Activated CD4-positive, alpha-beta T cell treated with anti-CD3 and anti-CD28 coated beads, Interleukin-10, Interleukin-2, amounts not matched to agents 100 ng/mL and 50 ng/mL, durations not matched to agents 16 hours and 8 hours (primary cell): ENCODE measurements around the gene LITAF.

Experiments used
- DNase-seq: peaks from one replicate; pipeline ENCODE4 v3.0.0-alpha.2; 2020

LITAF gene

DNA sequence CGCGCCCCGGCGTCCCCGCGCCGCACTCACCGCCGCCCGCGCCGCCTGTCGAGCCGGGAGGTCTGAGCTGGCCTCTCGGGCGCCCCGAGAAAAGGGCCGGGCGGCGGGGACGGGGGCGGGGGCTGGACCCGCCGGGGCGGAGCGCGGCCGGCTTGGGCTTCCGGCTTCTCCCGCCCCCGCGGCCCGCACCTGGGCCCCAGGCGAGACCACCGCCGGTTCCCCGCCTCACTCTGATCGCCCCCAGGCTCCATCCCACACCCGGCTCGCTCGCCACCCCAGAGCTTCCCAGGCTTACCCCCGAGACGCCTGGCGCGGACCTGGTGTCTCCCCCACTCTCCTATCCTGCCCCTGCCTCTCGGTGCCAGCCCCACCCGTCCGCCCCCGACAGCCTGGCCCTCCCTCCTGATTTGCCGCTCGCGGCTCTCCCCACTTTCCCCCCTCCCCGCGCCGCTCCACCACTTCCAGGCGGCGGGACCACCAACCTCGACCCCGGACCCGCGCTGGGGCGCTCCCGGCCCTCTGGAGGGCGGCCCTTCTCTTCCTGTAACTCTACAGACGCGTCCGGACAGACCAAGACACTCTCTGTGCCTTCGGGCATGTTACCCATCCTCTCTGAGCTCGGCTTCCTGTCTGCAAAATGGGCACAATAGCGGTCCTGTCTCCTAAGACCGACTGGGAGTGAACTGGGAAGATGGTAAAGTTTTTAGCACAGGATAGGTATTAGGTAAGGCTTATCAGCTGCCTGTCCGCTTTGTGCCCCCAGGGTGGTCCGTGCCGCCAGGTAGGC is at the start of gene LITAF:
Gene LITAF, minus strand, starts transcription at position 64 of the 787 bp plus-strand sequence. CDS start 30,189 bp downstream, outside the sequence.
- peak; percentile 67 for DNase-seq

DNA sequence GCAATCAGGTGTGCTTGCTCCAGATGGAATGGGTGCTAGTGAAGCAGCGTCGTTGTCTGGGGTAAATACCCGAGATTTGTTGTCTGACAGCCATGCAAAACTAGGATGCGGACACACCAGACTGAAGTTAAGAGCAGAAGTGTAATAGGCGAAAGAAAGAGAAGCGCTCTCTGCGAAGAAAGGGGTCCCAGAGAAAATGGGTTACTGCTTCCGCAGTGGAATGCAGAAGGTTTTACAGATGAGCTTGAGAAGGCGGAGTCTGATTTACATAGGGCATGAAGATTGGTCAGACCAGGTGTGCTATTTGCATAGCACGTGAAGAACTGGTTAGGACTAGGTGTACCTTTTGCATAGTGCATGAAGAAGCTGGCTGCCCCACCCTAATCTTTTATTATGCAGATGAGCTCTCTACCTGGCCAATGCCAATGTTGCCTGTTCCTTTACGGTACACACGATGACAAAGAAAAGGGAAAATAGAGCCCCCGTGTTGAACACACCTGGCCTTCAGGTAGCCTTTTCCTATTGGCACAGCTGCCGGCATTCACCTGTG is 49.5 kb upstream of the LITAF start:
- no peak for DNase-seq

DNA sequence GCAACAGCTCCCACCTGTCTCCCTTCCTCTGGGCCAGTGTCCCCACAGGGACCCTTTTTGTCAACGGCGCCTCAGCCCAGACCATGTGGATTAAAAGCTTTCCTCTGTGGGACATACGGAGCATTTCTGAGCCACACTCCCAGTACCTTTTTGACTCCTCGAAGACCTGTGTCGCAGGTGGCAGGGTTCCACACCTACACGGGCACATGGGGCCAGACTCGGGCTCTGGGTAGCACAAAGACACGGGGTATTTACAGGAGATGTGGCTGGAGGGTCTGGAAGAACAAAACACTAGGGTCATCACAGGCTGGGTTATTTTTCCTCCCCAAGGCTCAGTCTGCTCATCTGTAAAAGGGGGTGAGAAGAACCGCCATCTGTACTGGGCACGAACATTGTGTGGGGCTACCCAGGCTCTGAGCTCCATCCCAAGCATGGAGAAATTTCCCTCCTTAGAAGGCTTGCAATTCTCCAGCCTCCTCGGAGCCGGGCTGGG is 49.0 kb upstream of the LITAF start:
- DNase-seq: no peak

DNA sequence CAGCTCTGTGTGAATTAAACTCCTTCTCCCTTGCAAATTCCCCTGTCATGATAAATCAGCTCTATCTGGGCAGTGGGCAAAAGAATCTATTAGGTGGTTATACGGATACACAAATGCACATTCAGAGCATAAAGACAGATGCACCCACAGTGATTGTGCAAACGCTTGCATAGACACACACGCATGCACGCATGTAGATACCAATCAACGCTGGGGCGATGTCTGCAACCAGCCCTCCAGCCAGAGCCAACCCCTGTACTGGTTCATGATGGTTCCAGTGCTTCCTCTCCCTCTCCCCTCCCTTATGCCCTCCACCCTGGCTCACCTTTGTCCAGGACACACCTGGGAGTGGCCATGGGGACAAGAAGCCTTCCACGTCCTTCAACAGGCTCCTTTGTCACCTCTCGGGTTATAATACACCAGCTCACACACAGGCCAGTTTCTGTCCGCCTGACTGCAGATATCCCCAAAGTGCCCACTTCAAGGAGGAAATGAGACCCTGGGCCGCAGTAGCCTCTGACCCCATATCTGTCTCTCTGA is 48.5 kb upstream of the LITAF start:
- DNase-seq: no peak

DNA sequence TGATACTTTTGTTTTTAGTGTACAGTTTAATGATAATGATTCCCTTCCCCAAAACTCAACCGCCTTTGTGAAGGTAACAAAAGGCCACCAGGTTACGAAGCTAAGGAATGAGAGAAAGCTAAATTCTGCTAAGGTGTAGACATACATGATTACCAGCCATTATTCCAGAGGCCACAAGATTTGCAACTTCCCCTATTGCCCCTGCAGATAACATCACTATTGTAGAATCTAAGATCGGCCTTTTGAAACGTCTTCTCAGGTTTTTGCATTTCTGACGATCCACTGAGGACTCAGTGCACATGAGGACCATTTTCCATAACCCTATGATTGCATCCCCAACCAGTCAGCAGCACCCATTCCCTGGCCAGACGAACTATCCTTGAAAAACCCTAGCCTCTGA is 47.6 kb upstream of the LITAF start:
- no peak for DNase-seq

DNA sequence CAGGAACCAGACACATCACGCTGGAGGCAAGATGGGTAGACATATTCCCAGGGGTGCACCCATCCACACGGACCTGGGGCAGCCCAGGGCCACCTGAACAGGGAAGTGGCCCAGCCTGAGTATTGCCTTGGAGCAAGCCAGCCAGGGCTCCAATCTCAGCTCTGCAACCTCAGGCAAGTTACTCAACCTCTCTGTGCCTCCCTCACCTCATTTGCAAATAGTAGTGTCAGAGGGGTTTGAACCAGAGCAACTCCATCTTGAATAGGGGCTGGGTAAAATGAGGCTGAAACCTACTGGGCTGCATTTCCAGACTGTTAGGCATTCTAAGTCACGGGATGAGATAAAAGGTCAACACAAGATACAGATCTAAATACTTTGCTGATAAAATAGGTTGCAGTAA is 46.4 kb upstream of the LITAF start:
- DNase-seq: no peak

DNA sequence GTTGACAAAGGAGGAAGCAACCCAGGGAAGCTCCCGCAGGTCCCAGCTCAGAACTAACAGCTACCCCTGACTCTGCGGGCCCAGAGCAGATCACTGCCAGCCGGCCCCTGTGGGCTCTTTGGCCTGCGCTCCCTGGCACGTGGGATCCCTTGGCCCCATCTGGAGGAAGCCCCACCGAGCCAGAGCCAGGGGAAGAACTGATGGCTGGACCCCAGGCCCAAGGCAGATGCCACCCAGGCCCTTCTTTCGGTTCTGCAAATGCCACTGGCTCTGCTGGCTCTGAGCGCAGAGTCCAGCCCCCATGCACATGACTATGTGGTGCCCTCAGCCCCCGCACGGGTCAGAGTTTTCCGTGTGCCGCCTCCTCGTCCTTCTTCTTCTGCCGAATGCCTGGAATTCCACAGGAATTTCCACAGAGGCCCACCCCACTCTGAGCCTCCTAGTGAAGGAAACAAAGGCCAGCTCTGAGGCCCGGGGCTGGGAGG is 45.8 kb upstream of the LITAF start:
- DNase-seq: no peak

DNA sequence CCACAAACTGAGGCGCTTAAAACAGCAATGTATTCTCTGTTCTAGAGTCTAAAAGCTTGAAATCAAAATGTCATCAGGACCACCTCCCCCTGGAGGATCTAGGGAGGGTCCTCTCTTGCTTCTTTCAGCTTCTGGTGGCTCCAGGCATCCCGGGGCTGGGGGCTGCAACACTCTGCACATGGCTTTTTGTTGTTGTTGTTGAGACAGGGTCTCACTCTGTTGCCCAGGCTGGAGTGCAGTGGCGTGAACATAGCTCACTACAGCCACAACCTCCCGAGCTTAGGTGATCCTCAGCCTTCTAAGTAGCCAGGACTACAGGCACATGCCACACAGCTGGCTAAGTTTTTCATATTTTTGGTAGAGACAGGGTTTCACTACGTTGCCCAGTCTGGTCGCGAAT is 44.5 kb upstream of the LITAF start:
- no peak for DNase-seq

DNA sequence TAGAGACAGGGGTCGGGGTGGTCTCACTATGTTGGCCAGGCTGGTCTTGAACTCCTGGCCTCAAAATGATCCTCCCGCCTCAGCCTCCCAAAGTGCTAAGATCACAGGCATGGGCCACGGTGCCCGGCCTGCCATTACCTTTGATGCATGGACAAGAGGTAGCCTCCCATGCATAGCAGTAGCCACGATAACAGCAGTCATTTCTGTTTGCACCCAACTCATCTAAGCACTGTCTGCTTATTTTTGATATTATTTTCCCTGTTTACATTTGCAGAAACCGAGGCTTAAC is 44.0 kb upstream of the LITAF start:
- no peak for DNase-seq

DNA sequence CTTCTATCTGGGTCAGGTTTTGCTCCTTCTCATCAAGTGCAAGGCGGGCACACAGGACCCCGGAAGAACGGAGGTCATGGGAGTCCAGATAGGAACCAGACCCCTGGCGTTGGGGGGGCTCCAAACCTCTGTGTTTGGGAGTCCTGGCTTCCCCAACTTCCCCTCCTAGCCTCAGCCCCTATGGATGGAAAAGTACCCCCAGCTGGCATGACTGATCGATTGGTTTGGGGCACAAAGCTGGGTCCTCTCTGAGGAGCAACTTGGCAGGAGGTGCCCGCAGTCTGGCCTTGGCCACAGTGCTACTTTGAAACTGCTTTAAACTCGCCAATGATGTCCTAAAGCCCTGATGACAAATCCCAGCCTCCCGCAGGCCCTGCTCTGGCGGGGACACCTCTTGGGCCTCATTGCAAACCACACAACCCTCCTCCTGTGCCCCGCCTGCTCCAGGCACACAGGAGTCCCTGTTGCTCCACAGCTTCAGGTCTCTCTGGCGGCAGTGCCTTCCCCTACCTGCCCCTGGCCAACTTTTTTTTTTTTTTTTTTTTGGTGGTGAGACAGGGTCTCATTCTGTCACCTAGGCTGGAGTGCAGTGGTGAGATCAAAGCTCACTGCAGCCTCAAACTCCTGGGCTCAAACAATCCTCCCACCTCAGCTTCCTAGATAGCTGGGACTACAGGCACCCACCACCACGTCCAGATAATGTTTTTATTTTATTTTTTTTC is 43.5 kb upstream of the LITAF start:
- no peak for DNase-seq

DNA sequence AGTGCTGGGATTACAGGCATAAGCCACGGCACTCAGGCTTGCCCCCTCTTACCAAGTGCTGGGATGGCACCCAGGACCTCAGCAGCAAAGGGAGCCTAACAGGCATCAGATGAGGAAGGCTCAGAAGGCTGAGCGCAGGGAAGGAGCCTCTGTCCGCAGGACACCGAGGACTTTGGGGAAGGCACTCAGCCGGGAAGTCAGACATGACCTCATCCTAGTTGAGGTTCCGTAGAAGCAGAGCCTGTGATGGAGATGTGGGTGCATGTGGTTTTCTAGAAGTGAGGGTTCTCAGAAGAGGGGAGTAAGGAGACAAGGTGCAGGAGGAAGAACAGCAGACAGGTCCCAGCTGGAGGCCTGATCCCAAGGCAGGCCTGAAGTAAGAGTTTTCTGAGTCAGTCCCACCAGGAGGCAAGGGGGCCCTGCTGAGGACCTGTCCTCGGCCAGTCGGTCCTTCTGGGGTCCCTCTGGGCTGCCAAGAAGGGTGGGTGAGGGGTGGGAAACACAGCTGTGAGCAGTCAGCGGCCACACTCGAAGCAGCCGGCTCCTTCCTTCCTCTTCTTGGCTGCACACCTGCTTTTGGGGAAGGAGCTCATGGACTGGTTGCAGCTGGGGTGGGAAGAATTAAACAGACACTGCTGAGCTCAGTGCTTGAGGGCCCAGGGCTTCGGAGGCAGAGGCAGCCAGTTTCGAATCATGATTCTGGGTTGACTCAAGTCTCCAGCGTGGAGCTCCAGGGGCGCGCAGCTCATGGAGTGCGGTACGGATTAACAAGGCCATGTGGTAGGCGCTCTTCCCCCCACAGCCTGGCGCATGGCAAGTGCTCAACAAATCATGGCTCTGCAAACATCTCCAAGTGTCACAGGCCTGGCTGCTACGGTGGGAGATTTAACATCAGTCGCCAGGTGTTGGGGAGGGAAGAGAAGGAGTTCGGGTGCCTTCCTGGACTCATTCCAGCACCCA is 42.6 kb upstream of the LITAF start:
- DNase-seq: no peak

DNA sequence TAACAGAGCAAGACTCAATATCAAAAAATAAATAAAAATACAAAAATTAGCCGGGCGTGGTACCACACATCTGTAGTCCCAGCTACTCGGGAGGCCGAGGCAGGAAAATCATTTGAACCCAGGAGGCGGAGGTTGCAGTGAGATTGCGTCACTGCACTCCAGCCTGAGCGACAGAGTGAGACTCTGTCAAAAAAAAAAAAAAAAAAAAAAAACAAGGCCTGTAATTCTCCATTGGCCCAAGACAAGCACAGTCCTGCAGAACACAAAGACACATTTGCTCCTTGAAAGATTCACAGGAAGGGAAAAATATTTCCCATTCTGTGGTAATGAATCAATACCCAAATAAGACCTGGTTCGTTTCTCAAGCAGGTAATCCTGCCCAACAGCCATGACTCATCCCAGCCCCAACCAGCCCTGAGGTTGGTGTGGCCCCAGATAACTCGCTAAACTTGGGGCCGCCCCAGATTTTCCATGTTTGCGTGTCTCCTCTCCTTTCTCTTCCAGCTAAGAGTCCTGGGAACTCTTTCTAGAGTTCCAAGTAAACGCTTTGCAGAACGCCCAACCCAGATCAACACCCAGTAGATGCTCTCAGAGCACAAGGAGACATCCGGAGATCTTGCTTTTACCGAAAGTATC is 41.2 kb upstream of the LITAF start:
- no peak for DNase-seq

DNA sequence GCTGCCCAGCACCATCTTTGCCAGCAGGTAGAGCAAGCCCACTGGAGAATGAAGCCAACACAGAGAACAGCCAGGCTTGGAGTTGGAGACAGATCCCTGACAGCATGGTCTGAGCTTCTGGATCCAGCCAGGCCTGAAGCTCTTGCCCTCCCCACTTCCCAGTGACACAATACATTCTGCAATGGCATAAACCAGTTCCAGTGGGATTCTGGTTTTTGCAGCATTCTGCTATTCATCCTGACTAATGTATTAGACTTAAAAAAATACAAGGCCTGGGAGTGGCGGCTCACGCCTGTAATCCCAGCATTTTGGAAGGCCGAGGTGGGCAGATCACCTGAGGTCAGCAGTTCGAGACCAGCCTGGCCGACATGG is 40.6 kb upstream of the LITAF start:
- no peak for DNase-seq

DNA sequence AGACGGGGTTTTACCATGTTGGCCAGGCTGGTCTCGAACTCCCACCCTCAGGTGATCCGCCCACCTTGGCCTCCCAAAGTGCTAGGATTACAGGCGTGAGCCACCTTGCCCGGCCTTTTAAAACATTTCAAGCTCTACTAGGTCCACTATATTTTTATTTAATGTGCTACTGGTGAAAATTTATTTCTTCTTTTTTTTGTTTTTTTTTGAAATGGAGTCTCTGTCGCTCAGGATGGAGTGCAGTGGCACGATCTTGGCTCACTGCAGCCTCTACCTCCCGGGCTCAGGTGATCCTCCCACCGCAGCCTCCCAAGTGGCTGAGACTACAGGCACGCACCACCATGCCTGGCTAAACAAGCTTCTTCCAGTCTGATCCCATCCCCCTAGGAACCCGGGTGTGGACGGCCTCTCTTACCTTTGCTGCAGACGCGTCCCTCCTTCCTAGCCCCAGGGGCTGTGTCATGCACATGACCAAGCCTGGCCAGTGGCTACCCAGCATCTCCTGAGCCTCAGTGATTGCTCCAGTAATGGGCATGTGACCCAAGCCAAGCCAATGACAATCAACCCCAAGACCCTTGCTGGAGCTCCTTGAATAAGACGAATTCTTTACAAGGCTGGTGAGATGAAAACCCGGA is 40.1 kb upstream of the LITAF start:
- DNase-seq: no peak

DNA sequence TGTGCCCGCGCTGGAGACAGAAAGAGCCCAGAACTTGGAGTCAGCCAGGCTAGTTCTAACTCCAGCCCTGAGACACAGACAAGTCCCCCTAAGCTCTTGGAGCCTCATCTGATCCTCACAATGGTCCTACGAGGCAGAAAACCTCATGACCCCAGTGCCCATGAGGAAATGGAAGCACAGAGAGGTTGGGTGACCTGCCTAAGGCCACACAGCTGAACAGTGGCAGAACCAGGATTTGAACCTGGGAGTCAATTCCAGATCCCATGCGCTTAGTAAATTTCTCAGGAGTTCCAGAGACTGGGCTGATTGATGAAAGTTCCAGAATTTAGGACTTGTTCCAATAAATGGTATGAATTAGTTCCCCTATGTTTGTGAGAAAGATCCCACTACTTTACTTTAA is 39.0 kb upstream of the LITAF start:
- DNase-seq: no peak

DNA sequence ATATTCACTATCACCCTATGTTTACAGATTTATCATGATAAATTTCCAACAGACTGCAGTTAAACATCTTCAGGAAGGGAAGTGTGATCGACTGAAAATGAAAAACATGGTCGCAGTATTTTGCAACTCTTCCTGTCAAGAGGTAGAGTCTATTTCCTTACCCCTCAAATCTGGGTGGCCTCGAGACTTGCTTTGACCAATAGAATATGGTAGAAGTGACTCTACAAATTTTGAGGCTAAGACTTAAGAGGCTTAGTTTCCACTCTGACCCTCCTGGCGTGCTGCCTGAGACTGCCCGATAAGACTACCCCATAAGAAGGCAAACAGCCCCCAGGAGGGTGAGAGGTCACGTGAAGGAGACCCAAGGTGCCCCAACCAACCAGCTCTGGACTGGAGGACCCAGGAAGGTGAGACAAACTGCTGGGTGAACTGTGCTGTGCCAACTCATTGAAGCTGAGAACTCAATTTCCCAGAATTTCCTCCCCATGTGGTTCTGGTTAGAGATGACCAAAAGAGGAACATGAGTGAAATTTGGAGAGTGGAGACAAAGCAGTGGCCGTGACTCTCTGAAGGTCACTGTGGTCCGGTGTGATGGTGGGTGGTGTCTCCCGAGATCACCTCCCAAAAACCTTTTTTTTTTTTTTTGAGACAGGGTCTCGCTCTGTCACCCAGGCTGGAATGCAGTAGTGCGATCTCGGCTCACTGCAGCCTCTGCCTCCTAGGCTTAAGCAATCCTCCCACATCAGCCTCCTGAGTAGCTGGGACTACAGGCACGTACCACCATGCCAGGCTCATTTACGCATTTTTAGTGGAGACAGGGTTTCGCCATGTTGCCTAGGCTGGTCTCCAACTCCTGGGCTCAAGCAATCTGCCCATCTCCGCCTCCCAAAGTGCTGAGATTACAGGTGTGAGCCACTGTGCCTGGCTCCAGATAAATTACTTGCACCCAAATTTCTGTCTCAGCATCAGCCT is 38.2 kb upstream of the LITAF start:
- no peak for DNase-seq

DNA sequence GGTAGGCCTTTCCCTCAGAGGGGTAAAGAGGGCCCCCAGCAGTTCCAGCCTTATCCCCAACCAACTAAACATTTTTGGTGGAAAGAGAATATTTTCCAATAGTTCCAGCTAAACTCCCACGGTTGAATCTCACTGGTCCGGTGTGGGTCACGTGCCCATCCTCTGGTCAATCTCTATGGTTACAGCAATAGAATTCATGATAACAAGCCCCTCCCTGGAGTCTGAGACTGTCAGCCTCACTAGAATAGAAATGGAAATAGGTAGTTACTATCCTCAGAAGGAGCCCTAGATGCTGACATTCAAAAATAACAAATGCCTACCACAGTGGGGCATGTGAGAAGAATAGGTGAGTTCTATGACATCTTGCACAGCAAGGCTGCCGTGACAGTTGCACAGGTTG is 37.5 kb upstream of the LITAF start:
- no peak for DNase-seq

DNA sequence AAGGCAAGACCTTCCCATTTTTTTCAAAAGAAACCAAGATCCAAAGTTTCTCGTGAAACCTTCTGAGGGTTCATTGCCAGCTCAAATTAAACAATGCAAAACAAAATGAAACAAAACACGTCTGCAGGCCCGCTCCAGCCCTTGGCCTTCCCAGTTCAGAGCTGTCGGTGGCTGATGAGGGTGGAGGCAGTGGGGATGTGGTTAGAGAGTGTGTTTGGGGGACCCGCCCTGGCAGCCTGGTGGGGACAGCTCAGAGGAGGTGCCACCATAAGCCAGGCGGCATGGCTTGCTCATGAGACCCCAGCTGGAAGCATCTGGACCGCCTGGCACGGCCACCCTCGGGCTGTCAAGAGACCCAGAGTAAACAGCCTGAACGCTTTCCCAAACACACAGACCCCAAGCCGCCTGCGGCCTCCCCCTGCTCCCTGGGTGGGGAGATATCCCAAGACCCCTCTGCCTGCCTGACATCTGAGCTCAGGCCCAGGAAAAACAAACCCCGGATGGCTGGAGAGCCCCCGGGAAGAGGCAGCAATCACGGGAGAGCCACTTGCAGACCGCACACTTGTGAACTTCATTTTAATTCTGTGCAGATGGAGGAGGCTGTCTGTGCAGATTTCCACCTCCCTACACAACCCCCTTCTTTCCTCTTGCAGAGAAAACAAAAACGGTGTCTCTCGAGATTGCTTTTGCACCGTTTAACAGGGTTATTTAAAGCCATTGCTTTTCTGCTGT is 35.4 kb upstream of the LITAF start:
- DNase-seq: peak; percentile 47

DNA sequence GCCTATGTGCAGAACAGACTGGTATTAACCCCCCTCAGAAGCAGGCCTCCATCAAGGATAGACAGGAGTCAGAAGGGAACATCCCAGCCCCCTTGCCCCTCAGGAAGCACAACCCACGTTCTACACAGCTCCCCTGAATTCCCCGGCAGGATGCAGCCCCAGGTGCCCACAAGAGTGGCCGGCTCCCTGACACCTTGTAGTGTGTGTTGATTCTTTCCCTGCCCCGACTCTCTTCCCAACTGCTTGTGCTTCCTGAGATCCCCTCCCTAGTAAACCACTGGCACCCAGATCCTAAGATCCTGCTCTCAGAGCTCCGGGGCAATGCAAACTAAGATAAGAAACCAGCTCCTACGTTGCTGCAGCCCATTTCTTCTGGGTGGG is 34.8 kb upstream of the LITAF start:
- no peak for DNase-seq
